HUES48 (cell line): ENCODE measurements around the gene KLHL20.
"Not testable (repeated sequence)": the region's sequence is repeated elsewhere in the genome, so short reads cannot be mapped to it uniquely, and the experiment has no call there.

ENCODE experiments used
- H3K27ac ChIP-seq: one replicate; pipeline ENCODE4 v1.7.0; 2013; ENCODE audit warnings: low read depth, low read length, inconsistent platforms
- H3K27me3 ChIP-seq: 2 replicates; pipeline ENCODE4 v1.6.1; 2013; ENCODE audit warnings: mild to moderate bottlenecking, low read length; ENCODE audit not compliant: control insufficient read depth, insufficient read depth
- H3K36me3 ChIP-seq: 2 replicates; pipeline ENCODE4 v1.6.1; 2013; ENCODE audit warnings: low read length; ENCODE audit not compliant: control insufficient read depth, insufficient read depth
- H3K4me1 ChIP-seq: 2 replicates; pipeline ENCODE4 v1.6.1; 2013; ENCODE audit warnings: mild to moderate bottlenecking, low read length; ENCODE audit not compliant: control insufficient read depth, insufficient read depth
- H3K4me3 ChIP-seq: 2 replicates; pipeline ENCODE4 v1.5.1; 2013; ENCODE audit warnings: mild to moderate bottlenecking, low read depth, low read length
- H3K9ac ChIP-seq: 2 replicates; pipeline ENCODE4 v1.6.1; 2013; ENCODE audit warnings: mild to moderate bottlenecking, low read depth, low read length, moderate library complexity
- H3K9me3 ChIP-seq: 2 replicates; pipeline ENCODE4 v1.6.1; 2013; ENCODE audit warnings: low read length; ENCODE audit not compliant: control insufficient read depth, insufficient read depth

KLHL20 gene

GRCh38 chr1:173702736-173703135, 12.0 kb upstream of the KLHL20 start:
- Histone ChIP-seq H3K4me3 (no peak overlapping the region), H3K27ac (no peak overlapping the region), H3K27me3 (no peaks in the 10 kb centered on the region), H3K9me3 (no peaks in the 10 kb centered on the region), H3K9ac (no peak overlapping the region), H3K4me1 (no peaks in the 10 kb centered on the region), H3K36me3 (no peaks in the 10 kb centered on the region)

- H3K4me3 ChIP-seq, result no peak overlapping the region
These were observed 9.7 kb upstream of the KLHL20 start for GRCh38 chr1:173705117-173705516.

DNA sequence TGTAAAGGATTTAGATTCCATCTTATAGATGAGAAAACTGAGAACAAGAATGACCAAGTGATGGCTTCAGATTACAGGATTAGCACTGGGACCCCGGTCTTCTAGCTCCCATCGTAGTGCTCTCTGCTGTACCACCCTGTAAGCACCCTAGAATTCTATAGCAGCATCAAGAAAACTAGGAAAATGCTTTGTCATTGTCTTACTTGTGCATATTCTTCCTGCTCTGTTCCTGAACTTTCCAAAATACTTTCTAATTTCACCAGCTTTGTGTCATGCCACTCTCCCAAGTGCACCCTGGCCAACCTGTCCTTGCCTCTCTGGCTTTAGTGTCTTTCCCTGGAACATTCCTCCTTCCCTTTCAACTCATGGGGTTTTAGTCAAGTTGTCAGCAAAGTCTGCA, 6.0 kb upstream of the KLHL20 start:
- H3K27me3 ChIP-seq, result peaks cover 39% of the 10 kb centered on the region
- H3K4me3 ChIP-seq, result no peak overlapping the region
- H3K4me1 ChIP-seq, result no peaks in the 10 kb centered on the region
- H3K36me3 ChIP-seq, result no peaks in the 10 kb centered on the region
- no peak overlapping the region for H3K27ac ChIP-seq
- H3K9me3 ChIP-seq, result no peaks in the 10 kb centered on the region
- no peak overlapping the region for H3K9ac ChIP-seq

More at GRCh38 chr1:173705117-173705516, 9.7 kb upstream of the KLHL20 start:
- Histone ChIP-seq H3K4me1 (no peaks in the 10 kb centered on the region), H3K9ac (no peak overlapping the region), H3K9me3 (no peaks in the 10 kb centered on the region), H3K27ac (no peak overlapping the region), H3K27me3 (peaks cover 9% of the 10 kb centered on the region; the same call in 1 of the 2 replicates), H3K36me3 (no peaks in the 10 kb centered on the region)

GRCh38 chr1:173714441-173714758, 381 bp upstream of the KLHL20 start:
- H3K27ac ChIP-seq, result no peak overlapping the region
- H3K27me3 ChIP-seq, result peaks cover 33% of the 10 kb centered on the region
- no peaks in the 10 kb centered on the region for H3K9me3 ChIP-seq
- no peak overlapping the region for H3K9ac ChIP-seq
- peak overlapping the region; percentile 91 for H3K4me3 ChIP-seq
- peaks cover 10% of the 10 kb centered on the region; the same call in 1 of the 2 replicates for H3K4me1 ChIP-seq
- no peaks in the 10 kb centered on the region for H3K36me3 ChIP-seq

DNA sequence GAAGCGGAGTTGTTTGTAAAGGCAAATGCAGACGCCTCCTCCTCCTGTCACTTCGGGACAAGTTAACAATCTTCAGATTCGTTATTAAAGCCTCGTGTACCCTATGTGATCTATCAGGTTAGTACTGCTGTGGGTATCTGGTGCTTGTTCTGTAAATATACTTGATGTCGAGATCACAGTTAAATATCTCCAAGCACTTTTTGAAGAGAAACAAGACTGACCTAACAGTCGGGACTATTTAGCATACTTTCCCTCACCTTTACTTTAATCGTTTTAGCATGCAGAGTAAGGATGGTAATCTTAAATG, 710 bp downstream of the KLHL20 start:
- H3K27ac ChIP-seq, result no peak overlapping the region

DNA sequence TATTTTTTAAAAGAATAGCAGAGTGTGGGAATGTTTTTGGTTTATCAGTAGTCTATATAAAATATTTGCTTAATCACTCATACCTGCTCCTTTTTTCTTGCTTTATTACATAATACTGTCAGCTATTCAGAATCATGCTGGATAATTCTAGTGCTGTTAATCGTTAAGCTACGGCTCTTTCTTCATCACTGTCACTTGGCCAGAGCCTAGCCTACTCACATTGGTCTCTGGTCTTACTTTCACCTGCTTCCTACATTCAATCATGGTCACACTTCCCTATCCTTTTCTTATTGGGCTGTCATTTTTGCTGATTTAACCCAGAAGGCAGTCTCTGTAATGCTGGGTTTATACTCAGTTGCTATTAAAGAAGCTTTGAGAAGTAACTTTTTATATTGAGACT, 2.5 kb downstream of the KLHL20 start:
- H3K27ac ChIP-seq, result no peak overlapping the region
- no peaks in the 10 kb centered on the region for H3K36me3 ChIP-seq
- H3K4me3 ChIP-seq, result no peak overlapping the region
- no peaks in the 10 kb centered on the region for H3K9me3 ChIP-seq
- peaks cover 14% of the 10 kb centered on the region for H3K27me3 ChIP-seq
- H3K4me1 ChIP-seq, result peaks cover 10% of the 10 kb centered on the region; the same call in 1 of the 2 replicates
- H3K9ac ChIP-seq, result no peak overlapping the region

More for the DNA sequence above, 710 bp downstream of the KLHL20 start:
- Histone ChIP-seq H3K27me3 (peaks cover 28% of the 10 kb centered on the region), H3K9ac (peak overlapping the region; percentile 41), H3K36me3 (no peaks in the 10 kb centered on the region), H3K4me1 (peaks cover 10% of the 10 kb centered on the region; the same call in 1 of the 2 replicates), H3K9me3 (no peaks in the 10 kb centered on the region), H3K4me3 (peak overlapping the region; percentile 91)

DNA sequence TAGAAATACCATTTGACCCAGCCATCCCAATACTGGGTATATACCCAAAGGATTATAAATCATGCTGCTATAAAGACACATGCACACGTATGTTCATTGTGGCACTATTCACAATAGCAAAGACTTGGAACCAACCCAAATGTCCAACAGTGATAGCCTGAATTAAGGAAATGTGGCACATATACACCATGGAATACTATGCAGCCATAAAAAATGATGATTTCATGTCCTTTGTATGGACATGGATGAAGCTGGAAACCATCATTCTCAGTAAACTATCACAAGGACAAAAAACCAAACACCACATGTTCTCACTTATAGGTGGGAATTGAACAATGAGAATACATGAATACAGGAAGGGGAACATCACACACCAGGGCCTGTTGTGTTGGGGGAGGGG, 16.6 kb downstream of the KLHL20 start:
- H3K4me1 ChIP-seq, H3K27ac ChIP-seq, H3K9me3 ChIP-seq, H3K27me3 ChIP-seq, H3K9ac ChIP-seq, H3K4me3 ChIP-seq: not testable (repeated sequence)
- H3K36me3 ChIP-seq, result peaks cover 14% of the 10 kb centered on the region

- Histone ChIP-seq H3K9me3 (no peaks in the 10 kb centered on the region), H3K27me3 (no peaks in the 10 kb centered on the region), H3K9ac (no peak overlapping the region), H3K27ac (no peak overlapping the region), H3K4me1 (no peaks in the 10 kb centered on the region), H3K36me3 (peaks cover 14% of the 10 kb centered on the region), H3K4me3 (no peak overlapping the region)
These were observed 19.1 kb downstream of the KLHL20 start for GRCh38 chr1:173733912-173734311.

DNA sequence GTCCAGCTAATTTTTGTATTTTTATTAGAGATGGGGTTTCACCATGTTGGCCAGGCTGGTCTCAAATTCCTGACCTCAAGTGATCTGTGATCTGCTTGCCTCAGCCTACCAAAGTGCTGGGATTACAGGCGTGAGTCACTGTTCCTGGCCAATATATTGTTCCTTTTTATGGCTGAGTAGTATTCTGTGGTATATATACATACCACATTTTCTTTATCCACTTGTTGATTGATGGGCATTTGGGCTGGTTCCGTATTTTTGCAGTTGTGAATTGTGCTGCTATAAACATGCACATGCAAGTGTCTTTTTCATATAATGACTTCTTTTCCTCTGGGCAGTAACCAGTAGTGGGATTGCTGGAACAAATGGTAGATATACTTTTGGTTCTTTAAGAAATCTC, 21.3 kb downstream of the KLHL20 start:
- H3K9me3 ChIP-seq, H3K4me3 ChIP-seq, H3K9ac ChIP-seq, H3K27me3 ChIP-seq, H3K4me1 ChIP-seq, H3K27ac ChIP-seq: not testable (repeated sequence)
- H3K36me3 ChIP-seq, result peaks cover 14% of the 10 kb centered on the region

DNA sequence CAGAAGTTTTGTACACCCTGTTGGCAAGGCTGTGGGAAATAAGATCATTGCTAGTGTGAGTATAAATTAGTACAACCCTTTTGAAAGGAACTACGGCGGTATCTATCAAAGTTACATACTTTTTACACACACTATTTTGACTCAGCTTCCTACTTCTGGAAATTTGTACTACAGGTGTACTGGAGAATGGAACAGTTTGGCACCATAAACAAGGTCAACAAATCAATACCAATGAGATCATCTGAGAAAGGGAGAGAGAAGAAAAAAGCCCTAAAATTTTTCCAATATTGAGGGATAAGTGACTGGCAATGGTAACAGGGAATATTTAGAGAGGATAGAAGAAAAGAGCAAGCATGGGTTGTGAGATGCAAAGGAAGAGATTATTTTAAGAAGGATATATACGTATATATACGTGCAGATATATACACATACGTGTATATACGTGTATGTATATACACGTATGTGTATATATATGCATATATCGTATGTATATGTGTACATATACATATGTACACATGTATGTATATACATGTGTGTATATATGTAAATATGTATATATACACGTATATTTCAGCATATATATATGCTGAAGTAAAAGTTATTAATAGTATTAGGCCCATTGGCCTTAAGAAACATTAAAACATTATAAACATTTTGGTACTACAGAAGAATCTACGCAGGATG, 27.6 kb downstream of the KLHL20 start:
- H3K4me3 ChIP-seq, result no peak overlapping the region
- no peaks in the 10 kb centered on the region for H3K27me3 ChIP-seq
- H3K4me1 ChIP-seq, result no peaks in the 10 kb centered on the region

GRCh38 chr1:173744651-173745050, 29.9 kb downstream of the KLHL20 start:
- H3K9ac ChIP-seq, result no peak overlapping the region
- H3K27me3 ChIP-seq, result no peaks in the 10 kb centered on the region
- H3K4me3 ChIP-seq, result no peak overlapping the region
- no peaks in the 10 kb centered on the region for H3K4me1 ChIP-seq
- no peak overlapping the region for H3K27ac ChIP-seq
- H3K9me3 ChIP-seq, result no peaks in the 10 kb centered on the region
- H3K36me3 ChIP-seq, result no peaks in the 10 kb centered on the region

More for the DNA sequence above, 27.6 kb downstream of the KLHL20 start:
- Histone ChIP-seq H3K9ac (no peak overlapping the region), H3K36me3 (no peaks in the 10 kb centered on the region), H3K9me3 (no peaks in the 10 kb centered on the region), H3K27ac (no peak overlapping the region)
